K562 (cell line): Measurements from ENCODE around the gene B3GALT4. TPM values are rescaled to one million over a fixed set of nuclear protein-coding genes. Genes with fewer than 3 reads are reported as not detected.
A peak's percentile ranks its signal among the peaks of the same experiment; 100 is the strongest.

Source experiments
- BCL6 ChIP-seq: fragments of 250-450 bp; sonication (Bioruptor Pico); IDR thresholded peaks from 2 replicates; pipeline ENCODE4 v1.4.0; 2020
- MAZ ChIP-seq, 2 experiments: fragments of 450-650 bp in 1 of 2; sonication (generic) in 1 of 2; formaldehyde crosslinking; IDR thresholded peaks in 1 of 2; conservative IDR thresholded peaks in 1 of 2; 2 replicates each; pipeline versions ENCODE4 v1.4.0 to v1.5.0; 2020; ENCODE audit warnings: mild to moderate bottlenecking in 1 of 2, missing genetic modification reagents in 1 of 2
- SMAD1 ChIP-seq: fragments of 150-350 bp; IDR thresholded peaks from 2 replicates; pipeline ENCODE4 v1.6.1; 2014; ENCODE audit warnings: low read length, low read depth; ENCODE audit not compliant: partially characterized antibody
- SNIP1 ChIP-seq: fragments of 450-650 bp; IDR thresholded peaks from 2 replicates; pipeline ENCODE4 v1.7.1; 2017; ENCODE audit warnings: low read depth, mild to moderate bottlenecking
- SRSF7 ChIP-seq: fragments of 200-400 bp; formaldehyde crosslinking; optimal IDR thresholded peaks from 2 replicates; pipeline ENCODE3; 2017; ENCODE audit warnings: mild to moderate bottlenecking, low read depth, low read length
- STAT5B ChIP-seq: fragments of 250-450 bp; sonication (Bioruptor Pico); IDR thresholded peaks from 2 replicates; pipeline ENCODE4 v1.8.0; 2021; ENCODE audit warnings: mild to moderate bottlenecking, inconsistent platforms
- USF2 ChIP-seq: sonication (generic); formaldehyde crosslinking; IDR thresholded peaks from 2 replicates; pipeline ENCODE4 v1.5.0; 2020; ENCODE audit warnings: missing genetic modification reagents
- ZNF146 ChIP-seq: IDR thresholded peaks from one replicate; pipeline ENCODE4 v1.6.1; 2018; ENCODE audit warnings: missing compliant biosample characterization; ENCODE audit not compliant: unreplicated experiment
- ZNF398 ChIP-seq: fragments of 250-450 bp; sonication (Bioruptor Pico); IDR thresholded peaks from 2 replicates; pipeline ENCODE4 v1.8.0; 2021; ENCODE audit warnings: moderate library complexity, mild to moderate bottlenecking, inconsistent platforms
- polyA plus RNA-seq, 8 experiments: library from polyadenylated mRNA; depleted of rRNA in 4 of 8; stranded (reverse) in 5 of 8; unstranded in 3 of 8; fragments of >200 nt; fragmentation: Nextera tagmentation in 2 of 8; fragmentation: Illumina TruSeq in 1 of 8; extraction: Ambion mirVana in 2 of 8; extraction: Trizol in 1 of 8; gene quantifications; 2 replicates each; pipeline versions ENCODE4 v1.2.1 to v1.2.3, GENCODE V29; 2011 to 2014; ENCODE audit warnings: inconsistent platforms in 1 of 8, missing spikeins in 1 of 8
- total RNA-seq, 7 experiments: library from RNA; depleted of rRNA in 6 of 7; stranded (reverse); fragments of >200 nt in 6 of 7; fragmentation: Illumina TruSeq in 2 of 7; extraction: Trizol in 2 of 7; gene quantifications; 2 replicates each; pipeline versions ENCODE4 v1.2.1 to v1.2.3, GENCODE V29; 2011 to 2021; ENCODE audit warnings: low replicate concordance in 1 of 7
- TF ChIP-seq, protein P1 (sequence below): fragments of 450-650 bp; IDR thresholded peaks from 2 replicates; pipeline ENCODE4 v1.6.1; 2016; ENCODE audit warnings: mild to moderate bottlenecking
- TF ChIP-seq, protein P2 (sequence below): sonication (generic); formaldehyde crosslinking; IDR thresholded peaks from 2 replicates; pipeline ENCODE4 v1.8.1; 2022; ENCODE audit warnings: missing genetic modification reagents
- TF ChIP-seq, protein P3 (sequence below), 2 experiments: fragments of 450-650 bp; IDR thresholded peaks; 2 replicates each; pipeline ENCODE4 v1.6.1; 2016
- TF ChIP-seq, protein P4 (sequence below): fragments of 450-650 bp; IDR thresholded peaks from one replicate; pipeline ENCODE4 v1.6.1; 2018; ENCODE audit warnings: mild to moderate bottlenecking, moderate library complexity; ENCODE audit not compliant: partially characterized antibody
- TF ChIP-seq, protein P5 (sequence below): IDR thresholded peaks from 2 replicates; pipeline ENCODE4 v1.6.1; 2016; ENCODE audit warnings: missing genetic modification characterization, missing compliant biosample characterization

Gene B3GALT4
- total and polyA plus RNA-seq, 9 of the 15 experiments (the other 6 are each of a cell fraction or from before 2014, with no cell fraction given), result 0.11 to 1.3 (median 0.53) TPM; not detected in 1

DNA sequence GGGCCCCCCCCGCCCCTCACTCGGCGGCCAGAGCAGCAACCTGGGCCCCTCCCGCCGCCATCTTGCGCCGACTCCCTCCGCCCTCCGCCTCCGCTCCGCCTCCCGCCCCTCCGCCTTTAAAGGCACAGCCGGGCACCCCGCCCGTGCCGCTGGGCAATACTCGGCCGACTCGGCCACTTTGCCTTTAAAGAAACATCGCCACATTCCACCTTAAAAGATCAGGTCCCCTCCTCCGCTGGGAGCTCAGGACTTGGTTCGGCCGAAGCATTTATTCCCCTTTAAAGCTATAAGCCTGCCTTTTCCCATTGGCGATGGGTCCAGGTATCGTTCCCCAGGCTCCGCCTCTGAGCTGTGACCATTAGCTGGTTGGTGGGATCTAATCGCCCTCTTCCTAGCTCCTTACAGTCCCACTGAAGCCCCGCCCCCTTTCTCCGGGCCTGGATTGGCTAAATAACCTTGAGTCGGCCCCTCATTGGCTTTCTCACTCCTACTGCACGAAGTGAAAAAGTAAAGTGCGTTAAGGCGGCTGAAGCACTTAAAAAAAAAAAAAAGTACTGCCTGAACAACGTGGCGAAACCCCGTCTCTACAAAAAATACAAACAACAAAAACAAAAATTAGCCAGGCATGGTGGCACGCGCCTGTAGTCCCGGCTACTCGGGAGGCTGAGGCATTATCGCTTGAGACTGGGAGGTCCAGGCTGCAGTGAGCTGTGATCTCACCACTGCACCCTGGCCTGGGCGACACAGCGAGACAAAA lies 40.9 kb downstream of the B3GALT4 start, which contains the start of gene ZBTB22 (continued):
- TF ChIP-seq, protein P1, sequence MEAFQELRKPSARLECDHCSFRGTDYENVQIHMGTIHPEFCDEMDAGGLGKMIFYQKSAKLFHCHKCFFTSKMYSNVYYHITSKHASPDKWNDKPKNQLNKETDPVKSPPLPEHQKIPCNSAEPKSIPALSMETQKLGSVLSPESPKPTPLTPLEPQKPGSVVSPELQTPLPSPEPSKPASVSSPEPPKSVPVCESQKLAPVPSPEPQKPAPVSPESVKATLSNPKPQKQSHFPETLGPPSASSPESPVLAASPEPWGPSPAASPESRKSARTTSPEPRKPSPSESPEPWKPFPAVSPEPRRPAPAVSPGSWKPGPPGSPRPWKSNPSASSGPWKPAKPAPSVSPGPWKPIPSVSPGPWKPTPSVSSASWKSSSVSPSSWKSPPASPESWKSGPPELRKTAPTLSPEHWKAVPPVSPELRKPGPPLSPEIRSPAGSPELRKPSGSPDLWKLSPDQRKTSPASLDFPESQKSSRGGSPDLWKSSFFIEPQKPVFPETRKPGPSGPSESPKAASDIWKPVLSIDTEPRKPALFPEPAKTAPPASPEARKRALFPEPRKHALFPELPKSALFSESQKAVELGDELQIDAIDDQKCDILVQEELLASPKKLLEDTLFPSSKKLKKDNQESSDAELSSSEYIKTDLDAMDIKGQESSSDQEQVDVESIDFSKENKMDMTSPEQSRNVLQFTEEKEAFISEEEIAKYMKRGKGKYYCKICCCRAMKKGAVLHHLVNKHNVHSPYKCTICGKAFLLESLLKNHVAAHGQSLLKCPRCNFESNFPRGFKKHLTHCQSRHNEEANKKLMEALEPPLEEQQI, result no peak
- TF ChIP-seq USF2 (CRISPR knock-in tag), result no peak
- TF ChIP-seq, protein P2, sequence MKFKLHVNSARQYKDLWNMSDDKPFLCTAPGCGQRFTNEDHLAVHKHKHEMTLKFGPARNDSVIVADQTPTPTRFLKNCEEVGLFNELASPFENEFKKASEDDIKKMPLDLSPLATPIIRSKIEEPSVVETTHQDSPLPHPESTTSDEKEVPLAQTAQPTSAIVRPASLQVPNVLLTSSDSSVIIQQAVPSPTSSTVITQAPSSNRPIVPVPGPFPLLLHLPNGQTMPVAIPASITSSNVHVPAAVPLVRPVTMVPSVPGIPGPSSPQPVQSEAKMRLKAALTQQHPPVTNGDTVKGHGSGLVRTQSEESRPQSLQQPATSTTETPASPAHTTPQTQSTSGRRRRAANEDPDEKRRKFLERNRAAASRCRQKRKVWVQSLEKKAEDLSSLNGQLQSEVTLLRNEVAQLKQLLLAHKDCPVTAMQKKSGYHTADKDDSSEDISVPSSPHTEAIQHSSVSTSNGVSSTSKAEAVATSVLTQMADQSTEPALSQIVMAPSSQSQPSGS (CRISPR knock-in tag), result no peak
- TF ChIP-seq, protein P3, sequence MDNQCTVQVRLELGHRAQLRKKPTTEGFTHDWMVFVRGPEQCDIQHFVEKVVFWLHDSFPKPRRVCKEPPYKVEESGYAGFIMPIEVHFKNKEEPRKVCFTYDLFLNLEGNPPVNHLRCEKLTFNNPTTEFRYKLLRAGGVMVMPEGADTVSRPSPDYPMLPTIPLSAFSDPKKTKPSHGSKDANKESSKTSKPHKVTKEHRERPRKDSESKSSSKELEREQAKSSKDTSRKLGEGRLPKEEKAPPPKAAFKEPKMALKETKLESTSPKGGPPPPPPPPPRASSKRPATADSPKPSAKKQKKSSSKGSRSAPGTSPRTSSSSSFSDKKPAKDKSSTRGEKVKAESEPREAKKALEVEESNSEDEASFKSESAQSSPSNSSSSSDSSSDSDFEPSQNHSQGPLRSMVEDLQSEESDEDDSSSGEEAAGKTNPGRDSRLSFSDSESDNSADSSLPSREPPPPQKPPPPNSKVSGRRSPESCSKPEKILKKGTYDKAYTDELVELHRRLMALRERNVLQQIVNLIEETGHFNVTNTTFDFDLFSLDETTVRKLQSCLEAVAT (IDR thresholded peaks at IDR 0.05), result peak; percentile 59 to 89; a peak in 3 of 4 replicates
- TF ChIP-seq BCL6 (CRISPR knock-in tag), result no peak
- no peak for TF ChIP-seq SMAD1
- TF ChIP-seq, protein P4, sequence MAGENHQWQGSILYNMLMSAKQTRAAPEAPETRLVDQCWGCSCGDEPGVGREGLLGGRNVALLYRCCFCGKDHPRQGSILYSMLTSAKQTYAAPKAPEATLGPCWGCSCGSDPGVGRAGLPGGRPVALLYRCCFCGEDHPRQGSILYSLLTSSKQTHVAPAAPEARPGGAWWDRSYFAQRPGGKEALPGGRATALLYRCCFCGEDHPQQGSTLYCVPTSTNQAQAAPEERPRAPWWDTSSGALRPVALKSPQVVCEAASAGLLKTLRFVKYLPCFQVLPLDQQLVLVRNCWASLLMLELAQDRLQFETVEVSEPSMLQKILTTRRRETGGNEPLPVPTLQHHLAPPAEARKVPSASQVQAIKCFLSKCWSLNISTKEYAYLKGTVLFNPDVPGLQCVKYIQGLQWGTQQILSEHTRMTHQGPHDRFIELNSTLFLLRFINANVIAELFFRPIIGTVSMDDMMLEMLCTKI, result no peak
- TF ChIP-seq STAT5B (CRISPR knock-in tag), result no peak
- TF ChIP-seq SRSF7, result no peak
- no peak for TF ChIP-seq ZNF146 (CRISPR knock-in tag)
- TF ChIP-seq SNIP1, result peak; percentile 22; the same call in 1 of the 2 replicates
- TF ChIP-seq MAZ (CRISPR knock-in tag; conservative IDR thresholded peaks at IDR 0.05 in 1 of 2, IDR thresholded peaks at IDR 0.05 in 1 of 2), result peak; percentile 93 to 95
- TF ChIP-seq, protein P5, sequence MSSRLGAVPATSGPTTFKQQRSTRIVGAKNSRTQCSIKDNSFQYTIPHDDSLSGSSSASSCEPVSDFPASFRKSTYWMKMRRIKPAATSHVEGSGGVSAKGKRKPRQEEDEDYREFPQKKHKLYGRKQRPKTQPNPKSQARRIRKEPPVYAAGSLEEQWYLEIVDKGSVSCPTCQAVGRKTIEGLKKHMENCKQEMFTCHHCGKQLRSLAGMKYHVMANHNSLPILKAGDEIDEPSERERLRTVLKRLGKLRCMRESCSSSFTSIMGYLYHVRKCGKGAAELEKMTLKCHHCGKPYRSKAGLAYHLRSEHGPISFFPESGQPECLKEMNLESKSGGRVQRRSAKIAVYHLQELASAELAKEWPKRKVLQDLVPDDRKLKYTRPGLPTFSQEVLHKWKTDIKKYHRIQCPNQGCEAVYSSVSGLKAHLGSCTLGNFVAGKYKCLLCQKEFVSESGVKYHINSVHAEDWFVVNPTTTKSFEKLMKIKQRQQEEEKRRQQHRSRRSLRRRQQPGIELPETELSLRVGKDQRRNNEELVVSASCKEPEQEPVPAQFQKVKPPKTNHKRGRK (tag), result no peak
- TF ChIP-seq ZNF398 (CRISPR knock-in tag), result no peak
